Fibroblast of skin of left quadriceps (primary cell): Measurements from ENCODE around the gene MORN1.

ENCODE experiments used
- DNase-seq, 2 experiments: peaks; one replicate each; pipeline ENCODE4 v3.0.0-alpha.2; 2013; ENCODE audit warnings: low read depth in 2 of 2

Gene MORN1

GRCh38 chr1:2275796-2276536 lies 115.4 kb downstream of the MORN1 start:
- DNase-seq: no peak

GRCh38 chr1:2274929-2275475 lies 116.4 kb downstream of the MORN1 start:
- no peak for DNase-seq

GRCh38 chr1:2274231-2274928 lies 117.0 kb downstream of the MORN1 start:
- no peak for DNase-seq

- no peak for DNase-seq
Observed at GRCh38 chr1:2273401-2274090, 117.8 kb downstream of the MORN1 start.

GRCh38 chr1:2272686-2273400 lies 118.5 kb downstream of the MORN1 start:
- DNase-seq: no peak

- DNase-seq: no peak
Observed at GRCh38 chr1:2271841-2272655, 119.3 kb downstream of the MORN1 start.
